ENCODE data around the gene TSPAN9.

The TSPAN9 gene

DNA sequence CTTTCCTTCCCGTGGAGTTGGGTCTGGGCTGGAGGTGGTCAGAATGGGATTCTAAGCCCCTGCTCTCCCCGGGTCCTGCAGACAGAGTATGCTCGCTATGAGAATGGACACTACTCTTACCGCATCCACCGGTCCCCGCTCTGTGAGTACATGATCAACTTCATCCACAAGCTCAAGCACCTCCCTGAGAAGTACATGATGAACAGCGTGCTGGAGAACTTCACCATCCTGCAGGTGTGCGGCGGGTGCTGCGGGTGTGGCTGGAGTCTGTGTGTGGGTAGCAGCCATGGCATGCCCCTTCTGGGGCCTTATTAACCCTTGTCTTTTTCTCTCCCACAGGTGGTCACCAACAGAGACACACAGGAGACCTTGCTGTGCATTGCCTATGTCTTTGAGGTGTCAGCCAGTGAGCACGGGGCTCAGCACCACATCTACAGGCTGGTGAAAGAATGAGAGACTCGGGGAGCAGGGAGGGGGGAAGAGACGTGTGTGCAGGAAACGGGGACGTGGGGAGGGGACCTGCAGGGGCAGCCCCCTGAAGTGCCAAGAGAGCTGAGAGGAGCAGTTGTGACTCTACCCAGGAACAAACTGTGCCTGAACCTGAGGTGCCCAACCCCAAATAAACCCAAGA is 37.0 kb upstream of the TSPAN9 start:
- DNase-seq: no peak
- H3K36me3 ChIP-seq (ENCODE audit: control insufficient read depth in 4 of 4, insufficient read depth in 4 of 4, low read length in 3 of 4): no peaks in the 10 kb centered on the region
- no peaks in the 10 kb centered on the region for H3K9me3 ChIP-seq (ENCODE audit: control extremely low read depth in 1 of 5, control insufficient read depth in 4 of 5, insufficient read depth in 2 of 5, low read depth in 1 of 5, low read length in 4 of 5)
- CTCF ChIA-PET: interaction anchor here (0.8 kb wide), 1 partner anchor 195 kb away, joined by 3 read pairs; no protein-coding TSS in a partner anchor
- POLR2A ChIA-PET: no interaction called here
- no peak overlapping the region for H3K4me3 ChIP-seq (ENCODE audit: control insufficient read depth in 1 of 7, extremely low read depth in 1 of 7, insufficient read depth in 4 of 7, low read depth in 2 of 7, low read length in 6 of 7)
- no peak overlapping the region for H3K27ac ChIP-seq (ENCODE audit: insufficient read depth in 1 of 2, low read depth in 1 of 2, low read length in 2 of 2, poor library complexity in 1 of 2, severe bottlenecking in 2 of 2)
- H3K27me3 ChIP-seq (replicated peaks in 2 of 5; ENCODE audit: control insufficient read depth in 4 of 5, insufficient read depth in 5 of 5, low read length in 4 of 5): no peaks in the 10 kb centered on the region
- WGBS (ENCODE audit: insufficient coverage): 98% methylated on average over 10 of the region's 15 CpGs
- peaks cover 8 to 22% (median 16%) of the 10 kb centered on the region in 4 experiments for H3K4me1 ChIP-seq (ENCODE audit: control extremely low read depth in 1 of 4, control insufficient read depth in 4 of 4, insufficient read depth in 4 of 4, low read length in 3 of 4)

DNA sequence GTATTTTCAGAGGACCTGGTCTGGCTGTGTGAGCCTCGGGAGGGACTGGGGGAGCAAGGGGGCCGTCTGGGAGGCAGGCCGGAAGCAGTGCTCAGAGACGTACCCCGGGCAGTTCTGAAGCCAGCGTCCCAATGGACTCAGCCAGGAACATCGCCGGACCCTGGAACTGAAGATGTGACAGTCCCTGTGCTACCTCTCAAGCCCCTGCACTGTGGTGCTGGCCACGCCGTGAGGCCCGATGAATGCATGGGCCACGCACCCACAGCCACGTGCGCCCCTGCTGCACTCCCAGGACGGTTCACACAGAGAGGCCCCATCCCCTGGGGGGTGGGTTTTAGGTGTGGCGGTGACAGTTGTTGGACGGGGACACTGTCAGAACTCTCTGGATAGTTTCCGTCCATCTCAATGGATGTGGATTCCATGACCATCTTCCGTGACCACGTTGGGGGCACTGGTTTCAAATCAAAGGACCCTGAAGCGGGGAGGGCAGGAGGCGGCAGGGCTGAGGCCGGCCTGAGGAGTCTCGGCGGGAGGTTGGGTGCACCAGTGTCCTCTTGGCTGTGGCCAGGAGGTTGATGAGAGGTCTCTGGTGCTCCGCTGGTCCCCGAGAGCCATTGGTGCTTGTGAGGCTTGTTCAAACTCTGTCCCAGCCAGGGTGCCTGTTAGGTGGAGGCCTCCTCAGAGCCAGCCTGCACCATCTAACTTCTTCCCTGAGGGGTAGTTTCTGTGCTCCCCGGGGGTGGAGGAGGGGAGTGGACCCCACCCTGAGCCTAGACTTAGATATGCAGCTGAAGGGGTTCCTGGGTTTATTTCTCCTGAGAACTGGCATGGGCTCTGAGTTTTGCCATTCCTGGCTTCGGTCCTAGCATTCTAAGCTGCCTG is 36.3 kb upstream of the TSPAN9 start:
- CTCF ChIA-PET: interaction anchor here (1.1 to 2.1 kb wide), 6 partner anchors 9 to 234 kb away, joined by 3 to 13 read pairs (median 4); no protein-coding TSS in a partner anchor
- POLR2A ChIA-PET: no interaction called here
- Histone ChIP-seq H3K9me3 (ENCODE audit: control extremely low read depth in 1 of 5, control insufficient read depth in 4 of 5, insufficient read depth in 2 of 5, low read depth in 1 of 5, low read length in 4 of 5) (no peaks in the 10 kb centered on the region), H3K36me3 (ENCODE audit: control insufficient read depth in 4 of 4, insufficient read depth in 4 of 4, low read length in 3 of 4) (no peaks in the 10 kb centered on the region), H3K27me3 (replicated peaks in 2 of 5; ENCODE audit: control insufficient read depth in 4 of 5, insufficient read depth in 5 of 5, low read length in 4 of 5) (no peaks in the 10 kb centered on the region), H3K27ac (ENCODE audit: insufficient read depth in 1 of 2, low read depth in 1 of 2, low read length in 2 of 2, poor library complexity in 1 of 2, severe bottlenecking in 2 of 2) (no peak overlapping the region), H3K4me3 (ENCODE audit: control insufficient read depth in 1 of 7, extremely low read depth in 1 of 7, insufficient read depth in 4 of 7, low read depth in 2 of 7, low read length in 6 of 7) (no peak overlapping the region), H3K4me1 (ENCODE audit: control extremely low read depth in 1 of 4, control insufficient read depth in 4 of 4, insufficient read depth in 4 of 4, low read length in 3 of 4) (peaks cover 10 to 30% (median 23%) of the 10 kb centered on the region in 4 experiments)
- WGBS (ENCODE audit: insufficient coverage): 95% methylated on average over 26 of the region's 29 CpGs
- no peak for DNase-seq

- Histone ChIP-seq H3K27me3 (replicated peaks in 2 of 5; ENCODE audit: control insufficient read depth in 4 of 5, insufficient read depth in 5 of 5, low read length in 4 of 5) (no peaks in the 10 kb centered on the region), H3K36me3 (ENCODE audit: control insufficient read depth in 4 of 4, insufficient read depth in 4 of 4, low read length in 3 of 4) (no peaks in the 10 kb centered on the region), H3K4me3 (ENCODE audit: control insufficient read depth in 1 of 7, extremely low read depth in 1 of 7, insufficient read depth in 4 of 7, low read depth in 2 of 7, low read length in 6 of 7) (peak overlapping the region in 1 of 7 experiments; percentile 1), H3K9me3 (ENCODE audit: control extremely low read depth in 1 of 5, control insufficient read depth in 4 of 5, insufficient read depth in 2 of 5, low read depth in 1 of 5, low read length in 4 of 5) (no peaks in the 10 kb centered on the region), H3K27ac (ENCODE audit: insufficient read depth in 1 of 2, low read depth in 1 of 2, low read length in 2 of 2, poor library complexity in 1 of 2, severe bottlenecking in 2 of 2) (no peak overlapping the region), H3K4me1 (ENCODE audit: control extremely low read depth in 1 of 4, control insufficient read depth in 4 of 4, insufficient read depth in 4 of 4, low read length in 3 of 4) (peaks cover 10 to 30% (median 23%) of the 10 kb centered on the region in 4 experiments)
- DNase-seq: peak; percentile 84 to 93 (median 88)
- CTCF ChIA-PET: interaction anchor here (1.1 to 2.1 kb wide), 12 partner anchors 8 to 259 kb away, joined by 3 to 13 read pairs (median 5); no protein-coding TSS in a partner anchor
- 67% methylated on average over 10 of the region's 11 CpGs for WGBS (ENCODE audit: insufficient coverage)
- POLR2A ChIA-PET: no interaction called here
Observed at GRCh38 chr12:3041558-3042164, 35.5 kb upstream of the TSPAN9 start.

- Histone ChIP-seq H3K27ac (ENCODE audit: insufficient read depth in 1 of 2, low read depth in 1 of 2, low read length in 2 of 2, poor library complexity in 1 of 2, severe bottlenecking in 2 of 2) (no peak overlapping the region), H3K36me3 (ENCODE audit: control insufficient read depth in 4 of 4, insufficient read depth in 4 of 4, low read length in 3 of 4) (no peaks in the 10 kb centered on the region), H3K4me3 (ENCODE audit: control insufficient read depth in 1 of 7, extremely low read depth in 1 of 7, insufficient read depth in 4 of 7, low read depth in 2 of 7, low read length in 6 of 7) (peak overlapping the region in 3 of 7 experiments; percentile 27 to 58 (median 37)), H3K4me1 (ENCODE audit: control extremely low read depth in 1 of 4, control insufficient read depth in 4 of 4, insufficient read depth in 4 of 4, low read length in 3 of 4) (peaks cover 10 to 30% (median 23%) of the 10 kb centered on the region in 4 experiments), H3K9me3 (ENCODE audit: control extremely low read depth in 1 of 5, control insufficient read depth in 4 of 5, insufficient read depth in 2 of 5, low read depth in 1 of 5, low read length in 4 of 5) (no peaks in the 10 kb centered on the region), H3K27me3 (replicated peaks in 2 of 5; ENCODE audit: control insufficient read depth in 4 of 5, insufficient read depth in 5 of 5, low read length in 4 of 5) (no peaks in the 10 kb centered on the region)
- ChIA-PET CTCF (interaction anchor here (1.1 to 2.1 kb wide), 12 partner anchors 9 to 258 kb away, joined by 3 to 13 read pairs (median 5); no protein-coding TSS in a partner anchor), POLR2A (no interaction called here)
- peak; percentile 53 to 87 (median 85) for DNase-seq
- 18% methylated on average over 8 of the region's 8 CpGs for WGBS (ENCODE audit: insufficient coverage)
Observed at GRCh38 chr12:3042394-3042793, 34.8 kb upstream of the TSPAN9 start.

GRCh38 chr12:3042826-3043225 is 34.4 kb upstream of the TSPAN9 start:
- H3K4me3 ChIP-seq (ENCODE audit: control insufficient read depth in 1 of 7, extremely low read depth in 1 of 7, insufficient read depth in 4 of 7, low read depth in 2 of 7, low read length in 6 of 7): peak overlapping the region in 1 of 7 experiments; percentile 27
- no peak for DNase-seq
- H3K9me3 ChIP-seq (ENCODE audit: control extremely low read depth in 1 of 5, control insufficient read depth in 4 of 5, insufficient read depth in 2 of 5, low read depth in 1 of 5, low read length in 4 of 5): no peaks in the 10 kb centered on the region
- CTCF ChIA-PET: interaction anchor here (1.1 to 2.1 kb wide), 9 partner anchors 9 to 258 kb away, joined by 3 to 13 read pairs (median 6); no protein-coding TSS in a partner anchor
- H3K27ac ChIP-seq (ENCODE audit: insufficient read depth in 1 of 2, low read depth in 1 of 2, low read length in 2 of 2, poor library complexity in 1 of 2, severe bottlenecking in 2 of 2): no peak overlapping the region
- H3K36me3 ChIP-seq (ENCODE audit: control insufficient read depth in 4 of 4, insufficient read depth in 4 of 4, low read length in 3 of 4): no peaks in the 10 kb centered on the region
- POLR2A ChIA-PET: no interaction called here
- H3K27me3 ChIP-seq (replicated peaks in 2 of 5; ENCODE audit: control insufficient read depth in 4 of 5, insufficient read depth in 5 of 5, low read length in 4 of 5): no peaks in the 10 kb centered on the region
- H3K4me1 ChIP-seq (ENCODE audit: control extremely low read depth in 1 of 4, control insufficient read depth in 4 of 4, insufficient read depth in 4 of 4, low read length in 3 of 4): peaks cover 10 to 32% (median 23%) of the 10 kb centered on the region in 4 experiments
- 87% methylated on average over 4 of the region's 4 CpGs for WGBS (ENCODE audit: insufficient coverage)

DNA sequence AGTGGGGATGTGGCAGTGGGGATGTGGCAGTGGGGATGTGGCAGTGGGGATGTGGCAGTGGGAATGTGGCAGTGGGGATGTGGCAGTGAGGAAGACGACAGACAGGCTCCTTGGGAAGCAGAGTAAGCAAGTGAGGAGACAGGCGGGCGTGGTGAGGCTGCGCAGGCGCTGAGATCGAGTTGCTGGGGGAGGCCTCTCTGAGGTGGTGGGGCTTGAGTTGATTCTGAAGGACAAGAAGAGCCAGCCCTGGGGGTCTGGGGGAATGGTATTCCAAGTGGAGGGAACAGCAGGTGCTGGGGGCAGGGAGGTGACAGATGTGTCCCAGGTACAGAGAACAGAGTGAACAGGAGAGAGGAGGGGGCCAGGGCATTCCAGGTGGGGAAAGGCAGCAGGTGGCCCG is 33.8 kb upstream of the TSPAN9 start:
- Histone ChIP-seq H3K27ac (ENCODE audit: insufficient read depth in 1 of 2, low read depth in 1 of 2, low read length in 2 of 2, poor library complexity in 1 of 2, severe bottlenecking in 2 of 2) (no peak overlapping the region), H3K4me1 (ENCODE audit: control extremely low read depth in 1 of 4, control insufficient read depth in 4 of 4, insufficient read depth in 4 of 4, low read length in 3 of 4) (peaks cover 10 to 32% (median 23%) of the 10 kb centered on the region in 4 experiments), H3K27me3 (replicated peaks in 2 of 5; ENCODE audit: control insufficient read depth in 4 of 5, insufficient read depth in 5 of 5, low read length in 4 of 5) (no peaks in the 10 kb centered on the region), H3K9me3 (ENCODE audit: control extremely low read depth in 1 of 5, control insufficient read depth in 4 of 5, insufficient read depth in 2 of 5, low read depth in 1 of 5, low read length in 4 of 5) (no peaks in the 10 kb centered on the region), H3K4me3 (ENCODE audit: control insufficient read depth in 1 of 7, extremely low read depth in 1 of 7, insufficient read depth in 4 of 7, low read depth in 2 of 7, low read length in 6 of 7) (no peak overlapping the region), H3K36me3 (ENCODE audit: control insufficient read depth in 4 of 4, insufficient read depth in 4 of 4, low read length in 3 of 4) (no peaks in the 10 kb centered on the region)
- WGBS (ENCODE audit: insufficient coverage): 86% methylated on average over 6 of the region's 7 CpGs
- no peak for DNase-seq
- ChIA-PET CTCF (interaction anchor here (1.1 to 2.0 kb wide), 3 partner anchors 8 to 99 kb away, joined by 3 to 9 read pairs (median 6); no protein-coding TSS in a partner anchor), POLR2A (no interaction called here)

Measured in common myeloid progenitor, CD34-positive (primary cell).